HG03460 (cell line): ENCODE data around the gene TCF7L2.

Experiments used
- ATAC-seq: cut with Tn5 transposase; IDR thresholded peaks from one replicate; pipeline ENCODE4 v1.9.1; 2021; ENCODE audit not compliant: unreplicated experiment

Gene TCF7L2

DNA sequence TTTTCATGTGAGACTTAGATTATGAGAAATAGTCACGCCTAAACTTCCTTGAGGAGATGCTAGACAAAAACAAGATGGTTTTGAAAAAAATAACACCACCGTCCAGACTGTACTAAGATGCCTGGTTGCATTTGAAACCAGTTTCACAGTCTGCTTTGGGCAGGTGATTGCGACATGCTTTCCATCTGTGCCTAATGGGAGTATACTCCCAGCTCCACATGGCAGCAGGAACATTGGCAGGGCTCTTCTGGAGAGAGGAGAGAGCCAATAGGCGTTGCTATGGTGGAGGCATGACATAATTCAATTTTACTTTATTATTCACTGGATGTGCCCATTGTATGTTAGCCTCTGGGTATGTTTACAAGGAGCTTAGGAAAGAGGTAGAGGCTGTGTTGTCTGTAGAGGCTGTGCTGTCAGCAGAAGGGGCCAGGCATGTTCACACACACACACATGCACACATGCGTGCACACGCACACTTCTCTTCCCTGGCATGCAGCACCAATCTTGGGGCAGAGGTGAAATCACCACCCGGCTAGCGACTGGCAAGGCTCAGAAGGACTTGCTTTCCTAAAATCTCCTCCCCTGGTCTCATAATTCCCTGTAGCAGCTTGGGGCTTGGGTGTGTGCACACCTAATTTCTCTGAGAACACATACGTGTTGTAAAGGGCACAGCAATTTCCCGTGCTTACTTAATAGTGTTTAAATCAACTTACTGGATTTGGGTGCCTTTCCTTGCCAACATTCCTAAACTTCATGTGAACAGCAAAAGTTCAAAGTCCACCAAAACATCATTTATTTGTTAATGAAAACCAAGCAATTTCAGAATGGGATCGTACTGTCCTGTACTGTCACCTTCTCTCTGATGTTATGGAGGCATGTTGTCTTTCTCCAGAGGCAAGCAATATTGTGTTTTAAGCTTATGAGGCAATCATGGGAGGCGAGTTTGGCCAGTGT lies 162.1 kb downstream of the TCF7L2 start:
- no peak for ATAC-seq

DNA sequence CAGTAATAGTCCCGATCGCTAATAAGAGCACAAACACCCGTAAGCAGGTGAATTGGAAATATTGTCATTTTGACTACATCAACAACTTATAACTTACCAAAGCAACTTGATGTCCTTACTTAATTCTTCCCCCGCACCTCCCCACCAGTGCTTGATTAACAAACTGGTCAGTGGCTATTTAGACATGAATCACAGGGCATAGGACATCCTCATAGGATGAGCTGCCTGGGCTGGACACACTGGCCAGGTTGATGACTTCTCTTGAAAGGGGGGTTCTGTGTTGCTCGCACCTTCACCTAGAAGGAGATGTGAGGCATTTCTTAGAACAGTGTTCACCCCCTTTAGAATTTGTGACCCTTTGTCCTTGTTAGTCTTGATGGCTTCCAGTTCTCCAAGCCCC lies 163.2 kb downstream of the TCF7L2 start:
- no peak for ATAC-seq

DNA sequence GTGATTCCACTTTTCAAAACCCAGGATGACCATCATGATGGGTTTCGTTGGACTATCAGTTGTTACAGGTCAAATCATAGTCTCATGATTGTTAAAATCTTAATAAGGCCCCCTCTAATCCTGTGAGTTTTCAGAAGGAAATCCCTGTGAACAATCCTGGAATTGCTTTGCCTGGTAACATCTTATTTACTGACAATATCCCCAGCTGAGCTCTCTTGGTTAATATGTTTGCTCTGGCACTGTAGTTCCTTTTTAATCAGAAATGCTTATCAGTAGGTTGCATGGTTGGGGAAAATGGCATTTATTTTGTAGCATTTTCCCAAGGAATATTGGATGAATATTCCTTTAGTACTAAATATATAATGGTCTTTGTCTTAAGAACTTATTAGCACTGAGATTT lies 163.9 kb downstream of the TCF7L2 start:
- ATAC-seq: no peak

DNA sequence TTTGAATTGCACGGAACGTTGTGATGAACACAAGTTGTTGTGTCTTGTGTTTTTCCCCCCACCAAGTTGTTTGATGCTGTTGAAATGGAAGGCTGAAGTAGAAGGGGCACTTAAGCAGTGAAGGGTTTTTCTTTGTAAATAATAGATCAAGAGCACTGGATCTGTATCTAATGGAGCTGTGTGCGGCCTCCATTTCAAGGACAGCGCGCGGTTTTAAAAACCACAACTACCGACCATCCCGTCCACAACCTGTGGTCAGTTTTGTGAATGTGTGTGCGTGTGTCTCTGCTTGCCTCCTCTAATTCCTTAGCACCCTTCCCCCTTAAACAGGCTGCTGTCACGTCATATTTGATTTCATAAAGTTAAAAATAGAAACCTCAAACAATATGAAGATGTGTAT lies 165.5 kb downstream of the TCF7L2 start:
- no peak for ATAC-seq

DNA sequence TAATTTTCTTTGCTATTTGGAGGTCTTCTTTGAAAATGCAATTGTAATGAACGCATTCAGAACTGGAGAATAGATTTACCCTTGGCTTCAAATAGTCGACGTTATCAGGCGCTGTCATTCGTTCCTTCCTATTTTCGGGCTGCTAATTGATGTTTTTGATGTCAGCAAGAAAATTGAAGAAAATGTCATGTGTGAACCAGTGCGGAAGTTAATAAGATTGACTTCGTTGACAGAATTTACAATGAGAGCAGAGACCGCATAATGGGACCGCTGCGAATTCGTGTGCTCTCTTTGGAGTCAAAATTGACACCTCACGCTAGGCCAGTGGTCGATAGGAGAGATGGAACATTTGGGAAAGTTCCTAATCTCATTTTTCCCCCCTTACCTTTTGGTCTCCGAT lies 168.8 kb downstream of the TCF7L2 start:
- ATAC-seq: no peak

DNA sequence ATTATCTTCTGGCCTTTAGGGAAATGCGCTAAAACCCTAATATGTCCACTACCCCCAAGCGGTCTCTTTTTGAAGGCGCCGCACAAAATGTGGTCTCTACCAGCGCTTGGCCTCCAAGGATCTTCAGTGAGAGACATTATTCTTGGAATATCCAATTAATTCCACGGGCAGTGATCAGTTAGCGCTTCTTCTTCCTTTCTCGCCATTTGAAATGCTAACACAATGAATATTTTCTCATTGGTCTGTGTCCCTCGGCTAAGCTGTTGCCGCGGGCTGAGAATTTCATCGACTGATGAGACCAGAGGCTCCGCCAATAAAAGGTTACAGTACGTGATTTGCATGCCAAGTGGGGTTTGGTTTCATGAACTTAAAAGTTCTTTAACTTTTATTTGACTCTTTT lies 169.8 kb downstream of the TCF7L2 start:
- ATAC-seq: no peak

DNA sequence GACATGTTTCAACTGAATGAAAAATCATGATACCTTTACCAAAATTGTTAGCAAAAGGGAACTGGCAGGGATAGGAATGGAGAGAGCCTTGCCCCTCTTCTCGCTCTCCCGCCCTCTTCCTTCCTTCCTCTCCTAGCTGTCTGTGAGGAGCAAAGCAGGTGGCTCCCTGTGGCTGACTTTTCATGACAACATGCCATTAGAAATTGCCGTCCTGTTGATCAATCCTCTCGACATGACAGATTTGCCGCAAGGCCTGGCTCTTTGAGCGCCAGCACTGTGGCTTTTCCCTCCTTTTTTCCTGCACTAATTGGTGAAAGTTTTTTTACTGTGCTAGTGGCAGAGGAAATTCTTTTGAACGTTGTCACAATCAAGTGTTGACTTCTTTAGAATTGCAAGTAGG lies 171.1 kb downstream of the TCF7L2 start:
- no peak for ATAC-seq

DNA sequence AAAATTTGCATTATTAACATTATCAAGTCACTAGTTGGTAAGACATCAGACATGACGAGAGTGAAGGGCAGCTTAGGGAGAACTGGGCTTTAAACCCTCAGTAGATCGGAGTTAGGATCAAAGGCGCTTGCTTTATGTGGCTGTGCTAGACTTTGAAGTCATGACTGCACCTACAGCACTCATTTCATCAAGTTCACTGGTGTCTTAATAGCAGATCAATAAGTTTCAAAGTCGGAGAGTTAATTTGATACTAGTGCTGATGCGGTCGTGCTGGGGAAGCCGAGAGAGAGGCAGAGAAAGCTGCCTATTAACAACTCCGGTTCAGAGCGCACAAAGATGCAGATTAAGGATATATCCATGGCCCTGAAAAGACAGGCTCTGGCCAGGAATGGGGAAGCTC lies 172.9 kb downstream of the TCF7L2 start:
- no peak for ATAC-seq

DNA sequence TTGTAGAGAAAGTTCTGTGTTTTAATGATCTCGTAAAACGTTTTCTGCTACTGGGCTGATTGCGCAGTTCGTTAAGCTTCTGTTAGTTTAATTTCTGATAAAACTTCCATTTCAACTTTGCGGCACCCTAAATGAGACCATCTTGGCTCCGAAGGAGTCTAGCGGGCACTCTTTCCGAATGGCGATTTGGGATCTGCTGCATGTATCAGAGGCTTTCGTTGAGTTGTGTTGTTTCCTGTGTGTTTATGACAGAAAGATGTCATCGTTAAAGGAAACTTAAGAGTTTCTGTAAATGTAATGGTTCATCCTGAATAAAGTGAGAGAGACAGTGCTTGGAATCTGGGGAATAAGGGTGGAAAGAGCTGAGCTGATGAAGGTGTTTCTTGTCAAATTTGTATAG lies 174.7 kb downstream of the TCF7L2 start:
- no peak for ATAC-seq

DNA sequence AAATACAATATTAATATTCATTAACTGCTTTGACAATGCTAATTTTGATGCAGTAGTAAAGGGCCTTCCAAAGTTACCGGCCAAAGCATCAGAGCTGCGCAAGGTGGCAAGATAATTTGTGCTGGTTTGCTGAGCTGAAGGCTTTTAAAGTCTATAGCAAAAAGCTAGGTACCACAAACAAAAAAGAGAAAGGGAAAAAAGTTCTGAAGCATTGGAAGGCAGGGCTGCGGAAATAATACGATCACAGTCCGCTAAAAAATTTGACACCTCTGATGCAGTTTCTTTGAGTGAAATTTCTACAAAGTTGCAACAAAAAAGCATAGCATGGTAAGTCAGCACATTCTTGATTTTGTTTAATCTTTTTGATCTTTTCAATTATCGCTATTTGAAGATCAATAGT lies 175.6 kb downstream of the TCF7L2 start:
- no peak for ATAC-seq

DNA sequence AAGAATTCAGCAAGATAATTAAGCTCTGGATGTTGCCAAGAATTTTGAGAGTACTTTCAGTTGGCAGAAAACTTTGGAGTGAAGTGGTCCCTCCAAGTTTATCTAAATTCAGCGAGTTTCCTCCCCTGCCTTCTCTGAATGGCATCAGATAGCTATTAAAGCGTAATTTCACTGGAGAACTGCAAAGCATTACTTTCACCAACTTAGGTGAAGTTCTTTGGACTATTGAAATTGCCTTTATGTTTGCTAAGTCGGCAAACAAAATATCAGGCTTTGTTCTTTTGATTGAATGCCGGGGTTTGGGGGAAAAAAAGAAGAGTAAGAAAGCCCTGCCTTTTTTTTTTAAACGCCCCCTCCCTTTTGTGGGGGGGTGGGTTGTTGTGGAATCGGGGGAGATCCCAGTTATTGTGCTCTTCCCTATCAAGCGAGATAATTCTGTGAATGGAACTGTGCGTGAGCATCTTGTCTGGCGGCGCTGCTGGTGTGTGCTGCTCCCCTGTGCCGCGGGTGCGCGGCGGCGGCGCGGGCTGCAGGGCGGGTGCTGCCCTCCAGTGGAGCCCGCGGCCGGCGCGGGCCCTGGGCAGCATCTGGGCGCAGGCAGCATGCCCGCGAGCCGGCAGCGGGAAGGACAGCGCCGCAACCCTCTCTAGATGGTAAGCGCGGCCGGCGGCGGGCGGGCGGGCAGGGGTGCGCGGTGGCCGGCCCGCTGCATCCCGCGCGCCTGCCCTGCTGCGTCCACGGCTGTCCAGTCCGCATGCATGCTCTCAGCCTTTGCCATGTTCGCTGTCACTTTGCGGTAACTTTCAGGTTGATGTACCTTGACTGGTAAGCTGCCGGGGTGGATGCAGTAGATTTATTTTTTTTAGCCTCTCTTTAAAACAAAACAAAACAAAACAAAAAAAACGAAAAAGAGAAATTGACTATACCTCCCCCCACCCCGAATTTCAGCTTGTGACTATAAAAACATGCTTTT lies 176.5 kb downstream of the TCF7L2 start:
- no peak for ATAC-seq

DNA sequence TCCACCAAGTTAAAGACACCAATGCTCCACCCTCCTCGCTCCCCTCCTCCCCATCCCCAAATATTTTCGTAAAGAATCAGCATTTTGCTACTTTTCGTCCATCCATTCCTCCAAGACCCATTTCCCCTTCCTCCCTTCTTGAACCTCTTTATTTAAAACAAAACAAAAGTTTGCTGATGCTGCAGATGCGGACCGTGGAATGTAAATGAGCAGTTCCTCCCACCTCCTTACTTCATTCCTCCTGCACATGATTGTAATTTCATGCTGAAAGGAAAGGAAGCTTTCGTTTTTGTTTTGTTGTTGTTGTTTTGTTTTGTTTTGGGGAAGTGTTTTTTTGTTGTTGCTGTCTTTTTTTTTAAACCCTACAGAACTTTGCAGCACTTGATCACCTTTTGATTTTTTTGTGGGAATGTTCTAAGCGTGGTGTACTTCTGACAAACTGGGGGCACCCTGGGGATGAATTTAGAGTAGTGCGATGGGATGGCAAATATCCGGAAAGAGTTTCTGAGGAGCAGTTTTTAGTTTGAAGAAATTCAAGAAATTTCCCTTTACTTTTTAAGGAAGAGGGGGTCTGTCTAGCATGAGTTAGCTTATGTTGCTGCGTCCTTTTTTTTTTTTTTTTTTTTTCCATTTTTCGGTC lies 177.3 kb downstream of the TCF7L2 start:
- no peak for ATAC-seq

DNA sequence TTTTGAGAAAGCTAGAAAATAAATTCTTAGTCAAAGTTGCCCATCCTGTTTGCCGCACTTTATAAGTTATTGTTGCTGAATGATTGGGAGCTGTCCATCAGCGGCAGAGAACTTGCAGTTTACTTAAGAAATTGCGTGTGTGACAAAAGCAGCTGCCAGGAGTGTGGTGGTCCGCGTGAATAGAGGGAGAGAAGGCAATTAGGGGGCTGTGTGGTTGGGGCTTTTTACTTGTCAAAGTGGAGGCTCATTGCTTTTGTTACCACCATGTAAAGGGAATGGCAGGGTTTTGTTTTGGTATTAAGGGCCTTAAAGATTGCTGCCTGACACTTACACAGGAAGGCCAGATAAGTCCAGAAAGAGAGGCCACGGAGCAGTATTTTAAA lies 177.8 kb downstream of the TCF7L2 start:
- ATAC-seq: no peak

DNA sequence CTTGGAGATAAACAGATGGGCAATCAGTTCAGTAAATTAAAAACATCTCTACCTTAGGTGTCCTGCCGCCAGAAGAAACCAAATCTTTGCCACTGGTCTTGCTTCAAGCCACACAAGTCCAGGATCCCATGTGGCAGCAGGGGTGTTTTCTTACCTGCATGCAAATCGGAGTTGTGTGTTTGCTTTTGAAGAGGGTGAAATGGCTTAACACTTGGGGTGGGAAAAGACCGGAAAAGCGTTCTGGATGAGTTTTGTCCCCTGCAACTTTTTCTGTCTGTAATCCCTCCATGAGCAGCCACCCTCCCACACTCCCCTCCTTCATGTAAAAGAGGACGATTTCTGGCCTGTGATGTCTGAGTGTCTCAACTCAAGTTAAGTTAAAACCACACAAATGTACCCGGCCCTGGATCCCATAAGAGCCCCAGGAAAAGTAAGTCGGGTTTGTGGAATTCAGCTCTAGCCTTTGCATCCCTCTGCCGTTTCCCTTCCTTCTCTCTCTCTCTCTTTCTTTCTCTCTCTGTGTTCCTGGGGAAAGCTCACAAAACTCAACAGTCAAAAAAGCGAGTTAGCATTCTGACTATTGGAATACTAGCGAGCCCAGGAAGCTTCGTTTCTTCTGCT lies 178.5 kb downstream of the TCF7L2 start:
- no peak for ATAC-seq

DNA sequence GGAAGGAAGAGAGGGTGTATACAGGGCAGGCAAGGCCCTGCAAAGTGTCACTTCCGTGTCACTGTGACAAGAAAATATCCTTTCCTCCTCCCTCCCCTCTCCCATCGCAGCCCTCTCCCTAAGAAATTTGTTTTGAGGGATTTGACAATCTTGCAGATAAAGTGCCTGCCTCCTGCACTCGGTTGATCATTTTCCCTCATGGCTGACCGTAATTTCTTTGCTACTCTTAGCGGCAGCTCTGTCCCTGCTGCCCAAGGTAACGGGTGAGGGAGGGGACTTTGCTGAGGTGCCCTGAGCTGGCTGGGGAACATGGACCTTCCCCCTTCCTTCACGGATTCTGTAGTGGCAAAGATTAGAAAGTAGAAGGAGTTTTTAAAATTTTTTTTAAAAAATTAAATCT lies 179.1 kb downstream of the TCF7L2 start:
- no peak for ATAC-seq

DNA sequence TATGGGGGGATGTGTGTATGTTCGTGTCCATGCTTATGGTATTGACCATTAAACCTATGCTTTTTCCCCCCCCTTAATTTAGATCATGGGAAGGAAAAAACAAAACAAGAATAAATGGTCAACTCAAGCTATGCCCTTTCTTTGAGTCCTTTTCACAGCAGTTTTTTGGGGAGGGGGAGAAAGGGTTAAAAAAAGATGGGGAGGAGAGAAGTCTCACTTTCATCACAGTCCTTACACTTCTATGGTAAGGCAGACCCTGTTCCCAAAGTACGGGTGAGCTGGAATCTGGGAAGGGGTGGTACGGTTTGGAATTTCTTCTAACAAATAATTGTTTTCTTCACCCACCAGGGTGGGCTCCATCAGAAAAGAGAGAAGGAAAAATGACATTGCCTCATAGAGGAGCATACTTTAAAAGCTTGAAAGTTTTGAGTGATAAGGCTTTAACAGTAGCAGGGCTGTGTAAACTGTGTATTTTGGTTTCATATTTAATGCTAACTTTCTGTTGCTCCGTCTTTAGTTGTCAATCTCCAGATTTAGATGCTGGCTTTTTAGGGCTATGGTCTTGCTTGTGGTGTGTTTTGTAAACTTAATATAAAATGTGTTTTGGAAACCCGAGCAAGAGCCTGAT lies 180.1 kb downstream of the TCF7L2 start:
- ATAC-seq: no peak

DNA sequence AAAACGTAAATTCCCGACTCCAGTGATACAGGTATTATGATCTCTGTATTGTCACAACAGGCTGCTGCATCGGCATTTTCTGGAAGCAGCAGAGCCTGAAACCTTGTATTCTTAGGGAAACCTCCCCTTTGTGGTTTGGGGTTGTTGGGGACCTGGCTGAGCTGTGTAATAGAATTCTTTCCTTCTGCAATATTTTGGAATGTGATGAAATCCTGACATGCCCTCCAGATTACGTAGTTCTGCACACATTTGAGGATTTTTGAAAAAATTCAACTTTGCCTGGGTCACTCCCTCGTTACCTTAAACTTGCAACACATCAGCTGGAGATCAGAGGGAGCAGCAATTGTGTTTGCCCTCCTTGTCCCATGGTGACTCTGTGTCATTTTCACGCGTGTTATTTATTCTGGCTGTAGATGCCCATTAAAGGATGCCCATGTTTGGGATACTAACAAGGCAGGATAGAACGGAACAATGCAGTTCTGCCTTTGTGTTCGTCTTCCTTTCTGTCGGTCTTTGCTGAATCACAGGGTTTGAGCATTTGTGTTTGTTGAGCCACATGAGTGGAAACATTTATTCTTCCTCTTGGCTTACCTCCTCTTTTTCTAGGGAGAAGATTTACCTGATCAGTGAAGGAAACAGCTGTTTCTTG lies 181.7 kb downstream of the TCF7L2 start:
- ATAC-seq: no peak

DNA sequence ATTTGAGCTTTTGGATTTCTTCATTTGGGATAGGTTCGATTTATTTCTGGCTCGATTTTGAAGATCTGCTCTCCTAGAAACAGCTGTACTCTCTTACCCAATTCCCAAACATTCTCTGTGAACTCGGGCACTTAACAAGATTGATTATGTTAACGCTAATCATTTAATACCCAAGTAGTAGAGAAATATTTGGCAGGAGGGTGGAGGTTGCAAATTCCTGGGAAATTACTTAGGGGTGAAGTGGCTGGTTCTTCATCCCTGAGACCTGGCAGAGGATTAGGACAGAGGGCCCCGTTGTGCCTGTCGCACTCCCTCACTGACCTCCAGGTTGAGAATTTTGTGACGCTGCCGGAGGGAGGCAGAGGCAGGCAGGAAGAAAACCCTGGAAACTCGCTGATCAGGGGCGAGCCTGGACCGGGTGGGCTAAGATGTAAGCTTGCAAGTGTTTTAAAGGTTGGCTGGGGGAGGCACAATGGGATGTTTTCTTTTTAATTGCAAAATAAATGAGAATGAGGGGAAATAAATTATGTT lies 182.6 kb downstream of the TCF7L2 start:
- no peak for ATAC-seq

DNA sequence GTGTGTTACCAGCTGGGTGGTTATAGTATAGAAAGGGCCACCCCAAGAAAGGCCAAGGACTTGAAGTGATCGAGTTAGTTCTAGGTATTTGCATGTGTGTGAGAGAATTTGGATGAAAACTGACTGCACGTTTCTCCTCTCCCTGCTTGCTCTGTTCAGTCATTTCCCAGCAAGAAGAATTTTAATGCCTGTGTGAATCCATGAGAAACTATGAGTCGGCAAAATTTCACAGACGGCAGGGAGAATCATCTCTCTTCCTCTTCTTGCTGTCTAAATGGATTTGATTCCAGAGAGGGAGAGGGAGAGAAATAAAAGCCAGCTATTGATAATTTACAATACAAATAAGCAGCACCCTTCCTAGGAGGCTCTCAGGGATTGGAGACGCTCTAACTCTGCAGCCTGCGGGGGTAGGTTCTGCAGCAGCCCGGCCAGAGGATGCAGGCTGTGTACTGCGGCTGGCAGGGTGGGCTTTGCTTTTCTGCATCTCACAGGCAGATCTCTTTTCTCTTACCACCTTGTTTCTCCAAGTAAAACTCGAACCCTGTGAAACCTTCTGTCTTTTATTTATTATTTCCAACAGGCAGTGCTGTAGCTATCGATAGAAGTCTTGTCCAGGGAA lies 183.6 kb downstream of the TCF7L2 start:
- ATAC-seq: no peak
